GM21526 (cell line): ENCODE measurements around the gene HYCC1.
"Not testable (repeated sequence)": the region's sequence is repeated elsewhere in the genome, so short reads cannot be mapped to it uniquely, and the experiment has no call there.

Source experiments
- ATAC-seq: cut with Tn5 transposase; IDR thresholded peaks from one replicate; pipeline ENCODE4 v1.9.1; 2021; ENCODE audit warnings: moderate library complexity; ENCODE audit not compliant: unreplicated experiment, low FRiP score

HYCC1 gene

DNA sequence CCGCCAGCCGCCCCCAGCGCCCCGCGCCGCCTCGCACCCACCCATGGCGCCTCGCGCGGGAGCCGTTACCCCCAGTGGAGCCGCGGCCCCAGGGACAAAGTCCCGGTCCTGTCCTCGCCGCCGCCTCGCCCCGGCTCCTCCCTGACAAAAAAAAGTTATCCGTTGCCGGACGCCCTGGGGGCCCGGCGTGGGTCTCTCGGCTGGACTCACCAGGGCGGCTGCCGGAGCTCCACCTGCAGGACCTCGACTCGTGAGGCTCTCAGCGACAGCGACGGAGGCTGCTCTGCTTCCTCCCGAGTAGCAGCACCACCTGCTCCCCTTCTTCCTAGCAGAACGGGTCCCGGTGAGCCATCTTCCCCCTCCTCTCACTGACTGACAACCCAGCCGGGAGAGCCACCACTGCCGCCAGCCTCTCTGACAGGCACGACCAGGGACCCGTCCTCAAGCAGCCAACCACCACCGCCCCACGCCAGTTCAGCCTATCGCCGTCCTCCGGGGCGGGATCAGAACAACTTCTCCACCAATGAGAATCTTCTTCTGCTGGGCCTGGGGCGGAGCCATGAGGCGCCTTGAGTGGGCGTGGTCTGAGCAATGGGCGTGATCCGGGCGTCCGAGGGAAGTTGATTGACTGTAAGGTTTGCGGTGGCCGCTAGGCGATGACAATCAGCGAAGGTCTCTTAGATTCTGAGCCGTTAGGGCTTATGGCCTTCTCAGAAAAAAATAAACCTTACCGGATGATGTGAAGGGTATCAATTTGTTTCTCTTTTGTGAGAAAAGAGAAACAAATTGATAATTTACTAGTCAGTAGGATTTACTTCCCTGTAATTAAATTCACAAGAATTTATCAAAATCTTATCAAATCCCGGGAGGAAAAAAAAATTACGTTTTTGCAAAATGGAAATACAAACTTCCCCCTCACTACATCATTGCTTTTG lies at the start of gene HYCC1:
HYCC1 (minus strand) TSS at position 416 of the 935 bp plus-strand sequence. CDS start 23,019 bp downstream, outside the sequence.
- peak; percentile 95 for ATAC-seq

DNA sequence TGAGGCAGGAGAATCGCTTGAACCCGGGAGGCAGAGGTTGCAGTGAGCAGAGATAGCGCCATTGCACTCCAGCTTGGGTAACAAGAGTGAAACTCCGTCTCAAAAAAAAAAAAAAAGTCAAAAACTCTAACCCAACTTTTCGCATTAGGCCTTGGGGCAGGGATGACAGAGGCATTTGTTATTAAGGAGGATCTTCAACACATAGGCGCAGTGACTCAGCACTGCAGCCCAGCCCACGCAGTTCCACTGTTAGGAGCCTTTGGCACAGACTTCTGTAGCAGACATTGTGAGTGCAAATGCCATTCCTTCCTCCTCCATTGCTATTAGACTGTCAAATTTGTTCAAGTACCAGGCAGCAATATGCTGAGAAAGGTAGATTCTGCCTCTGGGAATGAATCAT lies 48.5 kb upstream of the HYCC1 start:
- ATAC-seq: no peak

DNA sequence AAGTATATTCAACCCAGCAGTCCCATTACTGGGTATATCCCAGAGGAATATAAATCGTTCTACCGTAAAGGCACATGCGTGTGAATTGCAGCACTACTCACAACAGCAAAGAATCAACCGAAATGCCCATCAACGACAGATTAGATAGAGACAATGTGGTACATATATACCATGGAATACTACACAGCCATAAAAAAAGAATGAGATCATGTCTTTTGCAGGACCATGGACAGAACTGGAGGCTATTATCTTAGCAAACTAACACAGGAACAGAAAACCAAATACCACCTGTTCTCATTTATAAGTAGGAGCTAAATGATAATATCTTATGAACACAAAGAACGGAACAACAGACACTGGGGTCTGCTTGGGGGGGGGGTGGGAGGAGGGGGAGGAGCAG lies 47.4 kb upstream of the HYCC1 start:
- ATAC-seq: no peak

DNA sequence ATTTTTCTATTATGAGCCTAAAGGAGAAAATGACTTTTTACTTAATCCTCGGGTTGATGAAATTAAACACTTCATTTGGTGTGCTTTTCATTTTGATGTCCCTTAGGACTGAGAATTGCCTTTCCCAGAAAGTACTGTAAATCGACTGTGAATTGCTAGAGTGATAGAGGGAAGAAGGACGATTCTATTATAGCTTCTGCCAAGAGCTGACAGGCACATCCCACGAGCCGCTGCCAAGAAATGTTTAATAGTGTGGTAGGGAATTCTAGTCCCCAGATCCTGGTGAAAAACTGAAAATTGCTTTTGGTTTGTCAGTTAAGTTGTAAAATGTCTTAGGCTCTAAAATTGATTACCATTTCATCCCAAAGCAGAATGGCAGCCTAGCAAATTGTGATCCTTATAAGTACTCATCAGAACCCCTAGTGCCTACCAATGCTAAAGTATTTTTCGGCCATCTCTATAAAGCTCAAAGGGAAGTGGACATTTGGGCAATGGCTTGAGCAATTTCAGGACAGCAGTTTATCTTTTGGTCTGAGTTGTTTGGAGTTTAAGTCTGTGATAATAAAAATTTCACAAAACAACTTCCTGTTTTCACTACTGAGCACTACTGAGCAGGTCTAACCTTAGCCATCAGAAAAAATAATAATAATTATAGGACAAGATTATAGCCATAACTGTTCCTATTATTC lies 44.6 kb upstream of the HYCC1 start:
- no peak for ATAC-seq

DNA sequence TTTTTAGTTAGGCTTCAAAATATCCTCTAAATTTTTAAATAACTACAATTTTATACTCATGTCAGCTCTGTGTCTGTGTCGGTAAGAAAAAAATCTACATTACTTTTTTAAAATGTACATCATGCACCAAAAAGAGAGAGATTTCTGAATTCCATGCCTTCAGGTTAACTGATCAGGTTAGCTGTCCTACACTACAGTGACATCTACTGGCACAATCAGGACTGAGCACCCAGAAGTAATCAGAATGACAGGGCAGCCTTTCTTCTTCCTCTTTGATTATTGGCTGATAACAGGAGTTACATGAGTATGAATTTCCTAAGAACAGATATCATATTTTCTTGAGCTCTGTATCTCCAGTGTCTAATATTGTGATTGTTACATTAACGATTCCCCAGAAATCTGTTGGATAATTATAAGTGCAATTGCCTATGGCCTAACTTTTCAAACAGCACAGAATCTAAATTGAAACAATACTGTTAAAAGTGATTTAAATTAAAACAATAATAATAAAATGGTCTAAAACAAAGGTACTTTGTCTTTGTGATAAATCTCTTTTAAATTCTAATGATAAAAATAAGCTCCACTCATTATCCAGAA lies 41.8 kb upstream of the HYCC1 start:
- no peak for ATAC-seq

DNA sequence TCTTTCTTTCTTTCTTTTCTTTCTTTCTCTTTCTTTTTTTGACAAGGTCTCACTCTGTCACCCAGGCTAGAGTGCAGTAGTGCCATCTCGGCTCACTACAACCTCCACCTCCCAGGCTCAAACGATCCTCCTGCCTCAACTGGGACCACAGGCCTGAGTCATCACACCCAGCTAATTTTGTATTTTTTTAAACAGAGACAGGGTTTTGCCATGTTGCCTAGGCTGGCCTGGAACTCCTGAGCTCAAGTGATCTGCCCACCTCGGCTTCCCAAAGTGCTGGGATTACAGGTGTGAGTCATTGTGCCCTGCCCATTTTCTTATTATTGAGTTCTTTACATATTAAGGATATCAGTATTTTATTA lies 37.2 kb upstream of the HYCC1 start:
- not testable (repeated sequence) for ATAC-seq

DNA sequence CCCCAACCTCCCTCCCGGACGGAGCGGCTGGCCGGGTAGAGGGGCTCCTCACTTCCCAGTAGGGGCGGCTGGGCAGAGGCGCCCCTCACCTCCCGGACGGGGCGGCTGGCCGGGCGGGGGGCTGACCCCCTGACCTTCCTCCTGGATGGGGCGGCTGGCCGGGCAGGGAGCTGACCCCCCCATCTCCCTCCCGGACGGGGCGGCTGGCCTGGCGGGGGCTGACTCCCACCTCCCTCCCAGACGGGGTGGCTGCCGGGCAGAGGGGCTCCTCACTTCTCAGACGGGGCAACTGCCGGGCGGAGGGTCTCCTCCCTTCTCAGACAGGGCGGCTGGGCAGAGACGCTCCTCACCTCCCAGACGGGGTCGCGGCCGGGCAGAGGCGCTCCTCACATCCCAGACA lies 32.4 kb upstream of the HYCC1 start:
- not testable (repeated sequence) for ATAC-seq

DNA sequence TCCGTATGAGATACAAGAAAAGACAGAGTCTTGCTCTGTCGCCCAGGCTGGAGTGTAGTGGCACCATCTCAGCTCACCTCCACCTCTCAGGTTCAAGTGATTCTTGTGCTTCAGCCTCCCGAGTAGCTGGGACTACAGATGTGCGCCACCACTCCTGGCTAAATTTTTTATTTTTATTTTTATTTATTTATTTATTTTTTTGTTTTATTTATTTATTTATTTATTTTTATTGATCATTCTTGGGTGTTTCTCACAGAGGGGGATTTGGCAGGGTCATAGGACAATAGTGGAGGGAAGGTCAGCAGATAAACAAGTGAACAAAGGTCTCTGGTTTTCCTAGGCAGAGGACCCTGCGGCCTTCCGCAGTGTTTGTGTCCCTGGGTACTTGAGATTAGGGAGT lies 31.2 kb upstream of the HYCC1 start:
- not testable (repeated sequence) for ATAC-seq

DNA sequence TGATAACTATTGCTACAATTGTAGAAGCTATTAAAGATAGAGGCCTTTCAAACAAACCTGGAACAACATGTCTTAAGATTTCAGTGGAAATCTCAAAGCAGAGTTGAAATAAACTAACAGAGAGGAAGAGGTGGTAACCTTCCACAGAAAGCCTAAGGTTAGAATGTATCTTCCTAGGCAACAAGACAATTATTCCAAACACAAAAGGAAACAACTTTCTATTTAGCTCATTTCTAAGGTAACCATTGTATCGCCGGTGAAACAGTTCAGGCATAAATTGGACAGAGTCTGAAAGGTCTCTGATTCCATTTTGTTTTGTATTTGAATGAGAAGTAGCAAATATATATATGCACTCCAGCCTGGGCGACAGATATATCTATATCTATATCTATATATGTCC lies 30.7 kb upstream of the HYCC1 start:
- ATAC-seq: no peak

DNA sequence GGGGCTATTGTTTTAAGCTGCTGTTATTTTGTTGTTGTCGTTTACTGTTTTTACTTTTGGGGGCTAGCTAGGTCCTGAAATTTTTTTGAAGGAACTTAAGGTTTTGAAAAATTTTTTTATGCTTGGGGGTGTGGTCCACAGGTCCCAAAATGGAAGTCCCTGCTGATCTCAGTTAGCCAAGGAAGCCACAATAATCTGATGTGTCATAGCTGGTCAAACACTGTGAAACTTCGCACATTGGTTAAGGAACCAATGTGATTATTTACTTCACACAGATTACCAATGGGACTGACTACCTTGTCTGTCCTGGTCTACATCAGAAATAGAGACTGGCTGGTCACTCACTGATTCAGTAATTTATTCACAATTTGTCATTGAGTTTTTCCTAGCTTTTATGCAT lies 29.5 kb upstream of the HYCC1 start:
- ATAC-seq: no peak

DNA sequence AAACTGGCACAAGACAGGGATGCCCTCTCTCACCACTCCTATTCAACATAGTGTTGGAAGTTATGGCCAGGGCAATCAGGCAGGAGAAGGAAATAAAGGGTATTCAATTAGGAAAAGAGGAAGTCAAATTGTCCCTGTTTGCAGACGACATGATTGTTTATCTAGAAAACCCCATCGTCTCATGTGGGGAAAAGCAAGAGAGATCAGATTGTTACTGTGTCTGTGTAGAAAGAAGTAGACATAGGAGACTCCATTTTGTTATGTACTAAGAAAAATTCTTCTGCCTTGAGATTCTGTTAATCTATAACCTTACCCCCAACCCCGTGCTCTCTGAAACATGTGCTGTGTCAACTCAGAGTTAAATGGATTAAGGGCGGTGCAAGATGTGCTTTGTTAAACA lies 25.7 kb upstream of the HYCC1 start:
- ATAC-seq: not testable (repeated sequence)

DNA sequence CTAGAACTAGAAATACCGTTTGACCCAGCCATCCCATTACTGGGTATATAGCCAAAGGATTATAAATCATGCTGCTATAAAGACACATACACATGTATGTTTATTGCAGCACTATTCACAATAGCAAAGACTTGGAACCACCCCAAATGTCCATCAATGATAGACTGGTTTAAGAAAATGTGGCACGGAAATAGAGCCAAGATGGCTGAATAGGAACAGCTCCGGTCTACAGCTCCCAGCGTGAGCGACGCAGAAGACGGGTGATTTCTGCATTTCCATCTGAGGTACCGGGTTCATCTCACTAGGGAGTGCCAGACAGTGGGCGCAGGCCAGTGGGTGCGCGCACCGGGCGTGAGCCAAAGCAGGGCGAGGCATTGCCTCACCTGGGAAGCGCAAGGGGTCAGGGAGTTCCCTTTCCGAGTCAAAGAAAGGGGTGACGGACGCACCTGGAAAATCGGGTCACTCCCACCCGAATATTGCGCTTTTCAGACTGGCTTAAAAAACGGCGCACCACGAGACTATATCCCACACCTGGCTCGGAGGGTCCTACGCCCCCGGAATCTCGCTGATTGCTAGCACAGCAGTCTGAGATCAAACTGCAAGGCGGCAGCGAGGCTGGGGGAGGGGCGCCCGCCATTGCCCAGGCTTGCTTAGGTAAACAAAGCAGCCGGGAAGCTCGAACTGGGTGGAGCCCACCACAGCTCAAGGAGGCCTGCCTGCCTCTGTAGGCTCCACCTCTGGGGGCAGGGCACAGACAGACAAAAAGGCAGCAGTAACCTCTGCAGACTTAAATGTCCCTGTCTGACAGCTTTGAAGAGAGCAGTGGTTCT lies 21.8 kb upstream of the HYCC1 start:
- not testable (repeated sequence) for ATAC-seq

DNA sequence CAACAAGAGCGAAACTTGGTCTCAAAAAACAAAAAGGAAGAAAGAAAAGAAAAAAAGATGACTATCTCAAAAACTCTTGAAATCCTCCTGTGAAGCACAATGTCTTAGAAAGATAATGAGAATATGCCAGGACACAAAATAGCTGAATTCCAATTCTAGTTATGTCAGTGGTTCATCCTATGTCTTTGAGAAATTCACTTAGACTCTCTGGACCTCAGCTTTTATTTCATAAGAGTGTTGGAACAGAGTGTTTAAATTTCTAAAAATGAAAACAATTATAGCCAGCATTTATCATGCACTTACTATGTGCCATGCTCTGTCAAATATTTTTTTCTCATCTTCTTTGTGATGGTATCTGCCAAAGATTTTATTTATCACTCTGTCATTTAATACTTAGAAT lies 13.3 kb upstream of the HYCC1 start:
- no peak for ATAC-seq

DNA sequence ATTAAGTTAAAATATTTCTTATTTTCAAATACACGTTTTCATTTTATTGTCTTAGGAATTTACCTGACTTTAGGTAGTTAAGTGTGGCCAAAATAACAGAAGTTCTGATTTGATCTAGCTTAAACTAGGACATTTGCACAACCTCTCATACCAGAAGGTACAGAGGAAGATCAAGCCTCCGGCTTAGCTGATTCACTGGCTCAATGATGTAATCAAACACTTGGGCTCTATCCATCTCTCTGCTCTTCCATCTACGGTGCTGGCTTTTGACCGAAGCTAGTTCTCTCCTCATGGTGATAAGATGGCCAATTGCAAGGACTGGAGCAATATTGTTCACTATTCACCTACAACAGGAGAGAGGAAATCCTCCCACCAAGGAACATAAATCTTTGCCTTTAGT lies 12.2 kb upstream of the HYCC1 start:
- ATAC-seq: no peak

DNA sequence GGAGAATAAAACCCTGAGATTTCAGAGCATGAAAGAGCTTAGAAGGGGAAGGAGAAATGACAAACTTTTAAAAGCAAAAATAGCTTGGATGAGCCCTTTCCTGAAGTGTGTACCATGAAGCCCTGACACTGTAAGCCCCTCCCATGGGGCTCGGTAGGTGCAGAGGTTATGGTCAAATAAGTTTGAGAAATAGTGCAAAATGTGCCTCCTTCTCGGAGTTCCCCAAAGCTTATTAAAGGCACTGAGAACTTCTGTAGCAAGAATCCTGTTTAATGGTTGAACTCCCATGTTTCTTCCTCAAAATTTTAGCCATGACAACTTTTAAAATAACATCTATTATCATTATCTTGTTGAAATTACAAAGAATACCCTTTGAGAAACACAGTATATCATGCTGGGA lies 10.5 kb upstream of the HYCC1 start:
- no peak for ATAC-seq

DNA sequence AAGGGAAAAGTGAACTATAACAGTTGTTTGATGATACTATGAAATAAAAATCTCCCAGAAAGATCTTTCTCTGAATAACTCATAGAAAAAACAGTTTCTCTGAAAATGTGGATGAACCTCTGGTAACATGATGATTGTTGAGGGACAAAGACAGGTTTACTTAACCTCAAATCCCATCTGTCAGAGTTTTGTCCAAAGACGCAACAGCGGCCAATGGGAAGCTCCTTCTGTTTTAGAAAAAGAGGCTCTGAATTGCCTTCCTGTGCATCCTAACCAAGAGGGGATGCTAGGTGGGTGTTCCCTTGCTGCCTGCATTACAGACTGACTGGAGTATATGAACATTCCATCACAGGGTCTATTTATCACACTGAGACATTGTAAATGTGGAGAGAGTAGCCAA lies 8.9 kb upstream of the HYCC1 start:
- no peak for ATAC-seq

DNA sequence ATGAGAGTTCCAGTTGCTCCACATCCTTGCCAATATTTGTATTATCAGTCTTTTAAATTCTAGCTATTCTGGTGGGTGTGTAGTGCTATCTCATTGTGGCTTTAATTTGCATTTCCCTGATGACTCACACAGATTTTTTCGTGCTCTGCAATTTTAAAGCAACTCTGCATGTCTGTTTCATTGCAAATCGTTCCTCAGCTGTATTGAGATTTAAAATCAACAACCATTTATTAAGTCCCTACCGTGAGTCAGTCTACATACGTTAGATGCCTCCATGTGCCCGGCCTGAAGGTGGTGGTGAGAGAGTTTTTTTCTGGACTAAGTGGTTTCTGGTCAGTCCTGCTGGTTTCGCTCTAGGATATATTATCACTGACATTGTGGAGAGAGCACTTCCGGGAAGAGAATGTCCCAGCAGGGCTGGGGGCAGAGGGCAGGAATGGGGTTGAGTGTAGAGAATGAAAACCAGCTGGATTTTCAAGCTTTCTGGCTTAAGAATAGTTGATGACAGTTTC lies 8.4 kb upstream of the HYCC1 start:
- ATAC-seq: no peak

DNA sequence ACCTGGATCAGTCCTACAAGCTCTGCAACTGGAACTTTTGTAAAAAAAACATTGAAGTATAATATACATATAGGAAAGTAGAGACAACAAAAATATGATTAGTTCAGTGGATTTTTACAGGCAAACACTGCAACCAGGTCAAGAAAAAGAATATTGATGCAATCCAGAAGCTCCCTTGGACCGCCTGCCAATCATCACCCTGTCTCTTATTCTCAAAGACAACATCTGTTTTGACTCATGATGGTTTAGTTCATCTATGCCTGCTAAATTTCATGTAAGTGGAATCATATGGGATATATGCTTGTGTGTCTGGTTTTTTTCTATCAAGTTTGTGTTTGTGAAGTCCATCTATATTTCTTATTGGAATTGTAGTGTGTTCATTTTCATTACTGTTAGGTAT lies 7.7 kb upstream of the HYCC1 start:
- ATAC-seq: no peak

DNA sequence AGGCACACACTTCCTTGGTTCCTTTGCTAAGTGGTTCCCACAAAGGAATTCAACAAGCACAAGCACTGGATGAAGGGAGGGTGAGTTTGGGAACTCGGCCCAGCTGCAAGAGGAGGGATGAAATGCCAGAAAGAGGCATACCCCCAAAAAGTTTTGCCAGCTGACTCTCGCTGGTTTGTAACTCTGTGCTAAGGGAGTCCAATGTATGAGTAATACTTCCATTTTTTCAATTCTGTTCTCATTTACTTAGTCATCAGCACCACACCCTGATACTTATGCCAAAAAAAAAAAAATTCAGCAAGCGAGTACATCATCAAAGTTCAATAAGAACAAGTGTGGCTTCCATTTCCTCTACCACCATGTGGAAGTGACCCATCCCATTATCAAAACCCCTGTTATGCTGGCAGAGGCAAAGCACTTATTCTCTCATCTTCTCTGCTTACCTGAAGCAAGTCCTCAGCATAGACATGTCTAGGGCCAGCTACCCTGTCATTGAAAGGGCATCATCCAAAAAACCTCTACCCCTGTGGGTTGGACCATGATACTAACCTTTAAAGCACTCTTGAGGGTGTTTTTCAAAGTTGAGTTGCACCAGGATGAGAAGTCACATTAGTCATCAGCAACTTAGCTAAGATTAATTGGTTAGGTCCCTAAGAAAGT lies 6.9 kb upstream of the HYCC1 start:
- no peak for ATAC-seq

DNA sequence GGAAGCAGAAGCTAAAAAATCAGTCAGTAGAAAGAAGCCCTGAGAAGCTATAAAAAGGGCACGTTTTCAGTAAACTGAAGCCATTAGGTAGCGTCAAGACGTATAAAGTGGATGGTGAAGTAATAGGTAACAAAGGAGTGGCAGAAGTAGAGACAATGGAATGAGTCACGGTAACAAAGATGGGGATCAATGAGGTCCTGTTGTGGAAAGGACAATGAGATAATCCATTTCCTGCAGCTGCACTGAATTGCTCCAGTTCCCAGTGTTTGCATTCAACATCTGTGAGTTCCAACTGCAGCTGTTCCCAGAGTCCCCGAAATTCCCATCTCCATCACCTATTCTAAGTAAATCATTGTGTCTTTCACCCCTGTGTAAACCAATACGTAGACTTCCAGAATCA lies 4.8 kb upstream of the HYCC1 start:
- ATAC-seq: no peak
